ENCODE measurements around the gene RAG1.

RAG1 gene

DNA sequence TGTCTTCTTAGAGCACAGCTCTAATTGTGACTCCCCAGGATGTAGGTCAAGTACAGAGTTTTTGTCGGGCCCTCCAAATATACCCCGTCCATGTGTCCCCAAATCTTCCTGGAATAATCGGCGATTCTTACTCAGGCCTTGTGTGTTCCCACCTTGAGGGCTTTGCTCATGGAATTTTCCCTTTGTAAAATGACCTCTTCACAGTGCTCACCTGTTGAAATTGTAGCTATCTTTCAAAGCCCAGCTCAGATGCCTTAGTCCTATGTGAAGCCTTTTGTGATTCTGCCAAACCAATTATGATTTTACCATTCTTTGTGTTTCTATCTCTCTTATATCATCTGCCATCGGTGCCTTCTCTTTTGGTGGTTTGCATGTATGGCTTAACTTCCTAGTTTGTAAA lies 60.3 kb downstream of the RAG1 start:
- no peak for DNase-seq (ENCODE audit: low read depth in 2 of 2)

DNA sequence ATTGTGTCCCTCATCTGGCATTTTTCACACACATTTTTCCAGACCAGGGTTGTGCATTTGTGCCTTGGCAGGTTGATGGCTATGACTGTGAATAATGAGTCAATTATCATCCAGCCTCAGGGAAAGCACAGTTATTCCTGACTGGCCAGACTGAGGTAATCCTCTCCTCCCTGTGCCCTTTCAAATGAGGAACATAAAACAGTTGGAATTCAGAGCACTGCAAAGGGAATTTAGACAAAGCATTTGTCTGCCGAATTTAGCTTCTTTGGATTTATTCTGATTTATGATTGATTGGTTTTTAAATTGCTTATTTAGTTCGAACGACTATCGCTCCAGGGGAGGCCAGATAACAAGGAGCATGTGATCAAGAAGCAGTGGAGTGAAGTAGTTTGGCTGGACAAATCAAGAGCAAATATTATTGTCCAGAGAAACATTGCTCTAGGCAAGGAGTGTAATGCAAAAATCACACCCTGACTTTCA lies 61.0 kb downstream of the RAG1 start:
- DNase-seq (ENCODE audit: low read depth in 2 of 2): no peak
